HepG2 (cell line): ENCODE results near the gene ABAT. TPM values are rescaled to one million over a fixed set of nuclear protein-coding genes. Genes with fewer than 3 reads are reported as not detected.

Source experiments
- ARHGAP35 ChIP-seq: sonication (generic); formaldehyde crosslinking; IDR thresholded peaks from 2 replicates; pipeline ENCODE4 v1.9.0; 2022; ENCODE audit warnings: mild to moderate bottlenecking, inconsistent platforms, moderate library complexity, missing genetic modification reagents, borderline replicate concordance
- BCL6 ChIP-seq: IDR thresholded peaks from 2 replicates; pipeline ENCODE4 v1.6.1; 2016; ENCODE audit warnings: missing genetic modification reagents, missing compliant biosample characterization
- BORCS8-MEF2B ChIP-seq: sonication (generic); formaldehyde crosslinking; IDR thresholded peaks from 2 replicates; pipeline ENCODE4 v1.8.0; 2022; ENCODE audit warnings: mild to moderate bottlenecking, missing genetic modification reagents
- FLYWCH1 ChIP-seq: sonication (generic); formaldehyde crosslinking; IDR thresholded peaks from 2 replicates; pipeline ENCODE4 v1.8.1; 2023; ENCODE audit warnings: mild to moderate bottlenecking, missing genetic modification reagents
- HOXD1 ChIP-seq: sonication (generic); formaldehyde crosslinking; IDR thresholded peaks from 2 replicates; pipeline ENCODE4 v1.5.0; 2020; ENCODE audit warnings: missing genetic modification reagents
- MED1 ChIP-seq: sonication (generic); formaldehyde crosslinking; IDR thresholded peaks from 2 replicates; pipeline ENCODE4 v1.4.0; 2020; ENCODE audit warnings: missing genetic modification reagents
- MZF1 ChIP-seq: sonication (generic); formaldehyde crosslinking; IDR thresholded peaks from 2 replicates; pipeline ENCODE4 v1.8.1; 2023; ENCODE audit warnings: mild to moderate bottlenecking, missing genetic modification reagents, borderline replicate concordance
- PCBP1 ChIP-seq: fragments of 200-400 bp; formaldehyde crosslinking; IDR thresholded peaks from 2 replicates; pipeline ENCODE4 v1.6.1; 2017; ENCODE audit warnings: mild to moderate bottlenecking, low read depth, low read length, borderline replicate concordance
- RBM22 ChIP-seq: fragments of 200-400 bp; formaldehyde crosslinking; optimal IDR thresholded peaks from 2 replicates; pipeline ENCODE3; 2017; ENCODE audit warnings: mild to moderate bottlenecking, low read length, moderate library complexity
- RFX1 ChIP-seq: fragments of 450-650 bp; IDR thresholded peaks from 2 replicates; pipeline ENCODE4 v1.6.1; 2017
- SOX5 ChIP-seq: IDR thresholded peaks from 2 replicates; pipeline ENCODE4 v1.6.1; 2016; ENCODE audit warnings: borderline replicate concordance
- TBX2 ChIP-seq: sonication (generic); formaldehyde crosslinking; IDR thresholded peaks from 2 replicates; pipeline ENCODE4 v1.5.0; 2020; ENCODE audit warnings: missing genetic modification reagents, mild to moderate bottlenecking, borderline replicate concordance
- ZBTB20 ChIP-seq: sonication (generic); formaldehyde crosslinking; IDR thresholded peaks from 2 replicates; pipeline ENCODE4 v1.8.1; 2023; ENCODE audit warnings: missing genetic modification reagents, low read depth, mild to moderate bottlenecking, borderline replicate concordance
- ZKSCAN8 ChIP-seq: IDR thresholded peaks from 2 replicates; pipeline ENCODE4 v1.6.1; 2016; ENCODE audit warnings: borderline replicate concordance, missing genetic modification reagents, missing compliant biosample characterization
- ZNF138 ChIP-seq: sonication (generic); formaldehyde crosslinking; IDR thresholded peaks from 2 replicates; pipeline ENCODE4 v1.5.0; 2020; ENCODE audit warnings: mild to moderate bottlenecking, low read depth, missing genetic modification reagents
- ZNF160 ChIP-seq: sonication (generic); formaldehyde crosslinking; IDR thresholded peaks from 2 replicates; pipeline ENCODE4 v1.8.0; 2022; ENCODE audit warnings: mild to moderate bottlenecking, inconsistent platforms, missing genetic modification reagents
- ZNF292 ChIP-seq: sonication (generic); formaldehyde crosslinking; IDR thresholded peaks from 2 replicates; pipeline ENCODE4 v1.8.1; 2022; ENCODE audit warnings: mild to moderate bottlenecking, low read depth, missing genetic modification reagents, borderline replicate concordance
- ZNF563 ChIP-seq: sonication (generic); formaldehyde crosslinking; IDR thresholded peaks from 2 replicates; pipeline ENCODE4 v1.8.0; 2022; ENCODE audit warnings: mild to moderate bottlenecking, moderate library complexity, missing genetic modification reagents
- ZNF772 ChIP-seq: sonication (generic); formaldehyde crosslinking; IDR thresholded peaks from 2 replicates; pipeline ENCODE4 v1.5.0; 2020; ENCODE audit warnings: mild to moderate bottlenecking, missing genetic modification reagents
- polyA plus RNA-seq, 8 experiments: library from polyadenylated mRNA; depleted of rRNA in 3 of 8; stranded (reverse) in 7 of 8; unstranded in 1 of 8; fragments of >200 nt; fragmentation: Illumina TruSeq in 4 of 8; extraction: Trizol in 4 of 8; gene quantifications; 2 replicates each; pipeline versions ENCODE4 v1.2.1 to v1.2.3, GENCODE V29; 2011 to 2016; ENCODE audit warnings: low read depth in 4 of 8, missing spikeins in 1 of 8, mixed read lengths in 1 of 8; ENCODE audit not compliant: insufficient read depth in 1 of 8
- total RNA-seq, 5 experiments: library from RNA; depleted of rRNA; stranded (reverse); fragments of >200 nt; fragmentation: Illumina TruSeq; extraction: Trizol; gene quantifications; 2 replicates each; pipeline ENCODE4 v1.2.3, GENCODE V29; 2016; ENCODE audit warnings: low read depth in 1 of 5
- TF ChIP-seq, protein P1 (sequence below): sonication (generic); formaldehyde crosslinking; IDR thresholded peaks from 2 replicates; pipeline ENCODE4 v1.4.0; 2020; ENCODE audit warnings: missing genetic modification reagents
- TF ChIP-seq, protein P2 (sequence below): IDR thresholded peaks from 2 replicates; pipeline ENCODE4 v1.6.1; 2016; ENCODE audit warnings: low read depth, borderline replicate concordance
- TF ChIP-seq, protein P3 (sequence below): IDR thresholded peaks from 2 replicates; pipeline ENCODE4 v1.6.1; 2016; ENCODE audit warnings: control low read depth
- TF ChIP-seq, protein P4 (sequence below): IDR thresholded peaks from 2 replicates; pipeline ENCODE4 v1.4.0; 2020; ENCODE audit warnings: mild to moderate bottlenecking, missing genetic modification reagents

ABAT gene
- total and polyA plus RNA-seq, 2 of the 13 experiments (the other 11 are each of a cell fraction or from before 2014, with no cell fraction given), result 47.6 to 97.3 TPM

DNA sequence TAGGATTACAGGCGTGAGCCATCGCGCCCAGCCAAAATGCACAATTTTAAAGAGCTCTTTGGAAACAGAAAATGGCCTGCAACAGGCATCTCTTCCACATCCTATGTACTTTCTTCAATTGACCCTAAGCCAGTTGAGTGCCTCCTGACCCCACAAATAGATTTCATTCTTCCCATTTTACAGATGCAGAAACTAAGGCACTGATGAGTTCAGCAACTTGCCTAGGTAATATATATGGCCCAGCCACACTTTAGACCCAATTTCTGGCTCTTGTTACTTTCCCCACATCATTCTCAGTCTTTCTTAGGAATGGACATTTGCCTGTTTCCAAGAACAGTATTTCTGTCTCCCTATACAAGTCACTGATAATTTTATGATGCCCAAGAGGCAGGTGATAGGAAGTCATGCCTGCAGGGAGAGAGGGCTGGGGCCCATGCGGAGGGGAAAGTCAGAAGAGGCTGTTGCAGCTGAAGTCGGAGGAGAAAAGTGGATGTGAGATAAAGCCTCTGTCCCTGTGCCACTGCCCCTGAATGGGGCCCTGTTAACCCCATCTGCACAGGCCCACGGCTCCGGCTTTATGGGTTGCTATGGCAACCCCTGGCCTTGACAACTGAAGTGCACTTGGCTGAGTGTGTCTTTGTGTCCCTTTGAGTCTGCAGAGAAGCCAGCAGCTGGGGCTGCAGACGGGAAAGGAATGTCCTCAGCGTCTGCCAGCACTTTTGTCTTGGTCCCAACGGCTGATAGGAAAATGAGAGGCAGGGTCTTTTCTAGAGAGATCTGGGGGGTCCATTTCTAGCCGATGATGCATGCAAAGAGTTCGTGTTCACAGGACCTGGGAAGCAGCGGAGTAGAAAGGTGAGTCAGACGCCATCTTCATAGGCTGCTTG lies 45.9 kb downstream of the ABAT start (continued):
- TF ChIP-seq MZF1 (no peak), BCL6 (CRISPR knock-in tag) (peak; percentile 43; the same call in 1 of the 2 replicates), TBX2 (CRISPR knock-in tag) (peak; percentile 48; the same call in 1 of the 2 replicates), SOX5 (peak; percentile 40; the same call in 1 of the 2 replicates), ZNF772 (CRISPR knock-in tag) (0 out of 2 replicates have a peak, but pooled peaks have one; percentile 58), FLYWCH1 (CRISPR knock-in tag) (0 out of 2 replicates have a peak, but pooled peaks have one; percentile 67), PCBP1 (no peak), ARHGAP35 (CRISPR knock-in tag) (no peak), ZNF563 (CRISPR knock-in tag) (no peak), RFX1 (peak; percentile 89), MED1 (0 out of 2 replicates have a peak, but pooled peaks have one; percentile 25), BORCS8-MEF2B (CRISPR knock-in tag) (peak; percentile 47; the same call in 1 of the 2 replicates), ZBTB20 (CRISPR knock-in tag) (0 out of 2 replicates have a peak, but pooled peaks have one; percentile 24), ZNF160 (no peak), RBM22 (peak; percentile 98), ZNF138 (CRISPR knock-in tag) (no peak), HOXD1 (CRISPR knock-in tag) (peak; percentile 48; the same call in 1 of the 2 replicates), ZKSCAN8 (CRISPR knock-in tag) (no peak), ZNF292 (CRISPR knock-in tag) (peak; percentile 84; the same call in 1 of the 2 replicates)
- TF ChIP-seq, protein P1, sequence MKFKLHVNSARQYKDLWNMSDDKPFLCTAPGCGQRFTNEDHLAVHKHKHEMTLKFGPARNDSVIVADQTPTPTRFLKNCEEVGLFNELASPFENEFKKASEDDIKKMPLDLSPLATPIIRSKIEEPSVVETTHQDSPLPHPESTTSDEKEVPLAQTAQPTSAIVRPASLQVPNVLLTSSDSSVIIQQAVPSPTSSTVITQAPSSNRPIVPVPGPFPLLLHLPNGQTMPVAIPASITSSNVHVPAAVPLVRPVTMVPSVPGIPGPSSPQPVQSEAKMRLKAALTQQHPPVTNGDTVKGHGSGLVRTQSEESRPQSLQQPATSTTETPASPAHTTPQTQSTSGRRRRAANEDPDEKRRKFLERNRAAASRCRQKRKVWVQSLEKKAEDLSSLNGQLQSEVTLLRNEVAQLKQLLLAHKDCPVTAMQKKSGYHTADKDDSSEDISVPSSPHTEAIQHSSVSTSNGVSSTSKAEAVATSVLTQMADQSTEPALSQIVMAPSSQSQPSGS (CRISPR knock-in tag), result 0 out of 2 replicates have a peak, but pooled peaks have one; percentile 52
- TF ChIP-seq, protein P2, sequence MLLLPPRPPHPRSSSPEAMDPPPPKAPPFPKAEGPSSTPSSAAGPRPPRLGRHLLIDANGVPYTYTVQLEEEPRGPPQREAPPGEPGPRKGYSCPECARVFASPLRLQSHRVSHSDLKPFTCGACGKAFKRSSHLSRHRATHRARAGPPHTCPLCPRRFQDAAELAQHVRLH (CRISPR knock-in tag), result peak; percentile 68; the same call in 1 of the 2 replicates
- TF ChIP-seq, protein P3, sequence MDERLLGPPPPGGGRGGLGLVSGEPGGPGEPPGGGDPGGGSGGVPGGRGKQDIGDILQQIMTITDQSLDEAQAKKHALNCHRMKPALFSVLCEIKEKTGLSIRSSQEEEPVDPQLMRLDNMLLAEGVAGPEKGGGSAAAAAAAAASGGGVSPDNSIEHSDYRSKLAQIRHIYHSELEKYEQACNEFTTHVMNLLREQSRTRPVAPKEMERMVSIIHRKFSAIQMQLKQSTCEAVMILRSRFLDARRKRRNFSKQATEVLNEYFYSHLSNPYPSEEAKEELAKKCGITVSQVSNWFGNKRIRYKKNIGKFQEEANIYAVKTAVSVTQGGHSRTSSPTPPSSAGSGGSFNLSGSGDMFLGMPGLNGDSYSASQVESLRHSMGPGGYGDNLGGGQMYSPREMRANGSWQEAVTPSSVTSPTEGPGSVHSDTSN (CRISPR knock-in tag), result no peak
- TF ChIP-seq, protein P4, sequence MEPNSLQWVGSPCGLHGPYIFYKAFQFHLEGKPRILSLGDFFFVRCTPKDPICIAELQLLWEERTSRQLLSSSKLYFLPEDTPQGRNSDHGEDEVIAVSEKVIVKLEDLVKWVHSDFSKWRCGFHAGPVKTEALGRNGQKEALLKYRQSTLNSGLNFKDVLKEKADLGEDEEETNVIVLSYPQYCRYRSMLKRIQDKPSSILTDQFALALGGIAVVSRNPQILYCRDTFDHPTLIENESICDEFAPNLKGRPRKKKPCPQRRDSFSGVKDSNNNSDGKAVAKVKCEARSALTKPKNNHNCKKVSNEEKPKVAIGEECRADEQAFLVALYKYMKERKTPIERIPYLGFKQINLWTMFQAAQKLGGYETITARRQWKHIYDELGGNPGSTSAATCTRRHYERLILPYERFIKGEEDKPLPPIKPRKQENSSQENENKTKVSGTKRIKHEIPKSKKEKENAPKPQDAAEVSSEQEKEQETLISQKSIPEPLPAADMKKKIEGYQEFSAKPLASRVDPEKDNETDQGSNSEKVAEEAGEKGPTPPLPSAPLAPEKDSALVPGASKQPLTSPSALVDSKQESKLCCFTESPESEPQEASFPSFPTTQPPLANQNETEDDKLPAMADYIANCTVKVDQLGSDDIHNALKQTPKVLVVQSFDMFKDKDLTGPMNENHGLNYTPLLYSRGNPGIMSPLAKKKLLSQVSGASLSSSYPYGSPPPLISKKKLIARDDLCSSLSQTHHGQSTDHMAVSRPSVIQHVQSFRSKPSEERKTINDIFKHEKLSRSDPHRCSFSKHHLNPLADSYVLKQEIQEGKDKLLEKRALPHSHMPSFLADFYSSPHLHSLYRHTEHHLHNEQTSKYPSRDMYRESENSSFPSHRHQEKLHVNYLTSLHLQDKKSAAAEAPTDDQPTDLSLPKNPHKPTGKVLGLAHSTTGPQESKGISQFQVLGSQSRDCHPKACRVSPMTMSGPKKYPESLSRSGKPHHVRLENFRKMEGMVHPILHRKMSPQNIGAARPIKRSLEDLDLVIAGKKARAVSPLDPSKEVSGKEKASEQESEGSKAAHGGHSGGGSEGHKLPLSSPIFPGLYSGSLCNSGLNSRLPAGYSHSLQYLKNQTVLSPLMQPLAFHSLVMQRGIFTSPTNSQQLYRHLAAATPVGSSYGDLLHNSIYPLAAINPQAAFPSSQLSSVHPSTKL, result peak; percentile 60; the same call in 1 of the 2 replicates
